HPDE6-E6E7 (cell line): ENCODE measurements around the gene PTP4A1.
"Not testable (repeated sequence)": the region's sequence is repeated elsewhere in the genome, so short reads cannot be mapped to it uniquely, and the experiment has no call there.

Source experiments
- DNase-seq: peaks from one replicate; pipeline ENCODE4 v3.0.0; 2011; ENCODE audit warnings: missing footprints; ENCODE audit errors: extremely low spot score

The PTP4A1 gene

DNA sequence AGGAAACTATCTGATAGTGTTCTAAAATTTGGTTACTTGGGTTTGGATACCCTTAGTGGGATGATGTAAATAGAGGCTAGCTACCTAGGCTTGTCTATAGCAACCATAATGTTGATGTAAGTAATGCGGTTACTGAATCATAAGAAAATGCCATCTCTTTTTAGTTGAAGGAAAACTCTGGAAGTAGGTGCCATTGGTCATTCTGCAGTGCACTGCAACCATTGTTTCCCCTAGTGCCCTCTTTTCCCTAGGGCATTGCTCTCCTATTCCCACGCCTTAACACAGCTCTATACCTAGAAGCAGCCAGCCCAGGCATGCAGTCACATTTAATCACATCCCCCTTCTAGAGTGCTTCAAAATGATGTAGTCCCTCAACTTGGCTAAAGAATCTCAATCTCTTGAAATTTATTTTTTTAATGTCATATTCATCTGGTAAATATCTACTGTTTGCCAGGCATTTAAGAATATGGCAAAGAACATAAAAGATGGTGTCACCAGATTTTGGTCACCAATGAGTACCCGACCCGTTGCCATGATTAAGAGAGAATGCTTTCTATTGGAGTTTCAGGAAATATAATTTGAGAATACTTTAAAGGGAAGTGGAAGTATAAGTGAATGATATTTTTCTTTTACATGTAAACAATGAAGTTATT lies 10.4 kb downstream of the PTP4A1 start:
- no peak for DNase-seq

DNA sequence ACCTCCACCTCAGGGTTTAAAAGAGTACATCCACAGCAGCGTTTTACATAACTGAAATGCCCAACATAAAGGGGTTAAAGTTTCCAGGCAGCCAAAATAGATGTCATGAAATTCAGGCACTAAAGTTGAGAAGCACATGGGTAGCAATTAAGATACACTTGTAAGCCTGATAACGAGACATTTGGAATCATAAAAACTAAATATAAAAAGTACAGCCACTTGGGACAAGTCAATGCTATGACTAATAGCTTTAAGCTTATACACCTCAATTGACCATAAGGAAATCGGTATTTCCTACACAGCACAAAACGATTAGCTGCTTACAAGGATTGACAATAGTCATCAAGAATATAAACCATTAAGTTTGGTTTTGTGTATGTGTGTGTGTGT lies 11.8 kb downstream of the PTP4A1 start:
- no peak for DNase-seq

DNA sequence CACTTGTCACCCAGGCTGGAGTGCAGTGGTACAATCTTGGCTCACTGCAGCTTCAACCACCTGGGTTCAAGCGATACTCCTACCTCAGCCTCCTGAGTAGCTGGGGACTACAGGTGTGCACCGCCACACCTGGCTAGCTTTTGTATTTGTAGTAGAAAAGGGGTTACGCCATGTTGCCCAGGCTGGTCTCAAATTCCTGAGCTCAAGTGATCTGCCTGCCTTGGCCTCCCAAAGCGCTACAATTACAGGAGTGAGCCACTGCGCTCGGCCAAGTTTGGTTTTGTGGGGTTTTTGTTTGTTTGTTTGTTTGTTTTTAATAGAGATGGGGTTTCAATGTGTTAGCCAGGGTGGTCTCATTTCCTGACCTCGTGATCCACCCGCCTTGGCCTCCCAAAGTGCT lies 12.3 kb downstream of the PTP4A1 start:
- DNase-seq, result no peak

DNA sequence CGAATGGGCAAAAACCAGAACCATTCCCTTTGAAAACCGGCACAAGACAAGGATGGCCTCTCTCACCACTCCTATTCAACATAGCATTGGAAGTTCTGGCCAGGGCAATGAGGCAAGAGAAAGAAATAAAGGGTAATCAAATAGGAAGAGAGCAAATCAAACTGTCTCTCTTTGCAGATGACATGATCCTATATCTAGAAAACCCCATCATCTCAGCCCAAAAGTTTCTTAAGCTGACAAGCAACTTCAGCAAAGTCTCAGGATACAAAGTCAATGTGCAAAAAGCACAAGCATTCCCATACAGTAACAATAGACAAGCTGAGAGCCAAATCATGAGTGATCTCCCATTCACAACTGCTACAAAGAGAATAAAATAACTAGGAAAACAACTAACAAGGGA lies 13.4 kb downstream of the PTP4A1 start:
- not testable (repeated sequence) for DNase-seq

DNA sequence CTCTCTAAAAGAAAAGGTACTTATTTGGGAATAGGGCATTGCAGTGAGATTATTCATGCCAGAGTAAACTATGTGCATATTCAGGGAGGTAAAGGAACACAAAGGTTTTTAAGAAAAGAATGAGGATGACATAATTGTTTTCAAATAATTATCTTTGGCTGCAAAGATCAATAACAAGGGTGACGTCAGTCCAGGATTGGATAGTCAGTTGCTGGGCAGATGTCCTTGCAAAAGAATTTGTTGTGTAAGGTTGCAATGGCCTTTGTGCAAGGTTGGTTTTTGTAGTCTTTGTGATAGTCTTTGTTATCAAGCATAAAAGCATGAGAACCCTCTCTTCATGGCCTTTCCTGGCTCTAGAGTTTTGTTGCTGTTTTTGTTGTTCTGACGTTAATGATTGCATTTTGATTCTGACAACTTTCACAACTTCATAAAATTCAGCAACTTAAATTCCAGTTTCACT lies 17.7 kb downstream of the PTP4A1 start:
- no peak for DNase-seq

DNA sequence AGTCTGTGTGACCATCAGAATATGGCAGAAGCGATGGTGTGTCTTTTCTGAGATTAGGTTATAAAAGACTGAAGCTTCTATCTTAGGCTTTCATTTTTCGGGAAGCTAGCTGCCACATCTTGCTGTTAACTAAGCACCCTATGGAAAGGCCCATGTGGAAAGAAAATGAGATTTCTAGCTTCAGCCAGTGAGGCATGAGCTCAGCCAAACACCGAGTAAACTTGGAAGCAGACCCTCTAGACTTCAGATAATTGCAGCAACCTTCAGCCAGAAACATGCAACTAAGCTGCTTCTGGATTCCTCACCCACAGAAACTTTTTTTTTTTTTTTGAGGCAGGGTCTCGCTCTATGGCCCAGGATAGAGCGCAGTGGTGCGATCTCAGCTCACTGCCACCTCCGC lies 20.6 kb downstream of the PTP4A1 start:
- no peak for DNase-seq

DNA sequence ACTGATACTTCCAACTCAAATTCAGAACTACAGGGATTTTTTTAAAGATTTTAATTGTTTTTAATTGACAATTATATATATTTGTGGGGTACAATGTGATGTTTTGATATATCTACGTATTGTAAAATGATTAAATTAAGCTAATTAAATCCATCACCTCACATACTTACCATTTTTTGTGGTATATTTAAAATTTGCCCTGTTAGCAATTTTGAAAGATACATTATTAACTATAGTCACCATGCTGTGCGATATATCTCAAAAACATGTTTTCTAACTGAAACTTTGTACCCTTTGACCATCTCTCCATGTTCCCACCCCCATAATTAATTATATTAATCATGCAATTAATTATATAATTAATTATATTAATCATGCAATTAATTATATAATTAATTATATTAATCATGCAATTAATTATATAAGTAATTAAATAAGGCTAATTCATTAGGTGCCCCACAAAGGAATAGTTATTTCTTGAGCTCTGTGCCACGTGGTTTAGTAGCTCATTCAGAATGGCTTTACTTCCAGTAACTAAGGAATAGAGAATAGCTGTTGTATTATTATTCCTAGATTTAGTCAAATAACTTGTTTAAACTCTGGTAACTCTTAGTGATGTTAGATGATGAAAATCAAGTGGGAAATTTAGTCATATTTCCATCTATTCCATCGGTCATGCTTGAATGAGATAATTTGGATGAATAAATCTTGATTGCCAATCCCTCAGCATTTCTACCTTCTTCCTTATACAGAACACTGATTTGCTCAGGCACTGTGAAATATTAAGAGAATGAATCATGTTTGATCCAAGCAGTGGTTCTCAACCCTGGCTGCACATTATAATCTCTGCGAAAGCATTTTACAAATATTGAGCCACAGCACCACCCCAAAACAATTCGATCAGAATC lies 25.1 kb downstream of the PTP4A1 start:
- DNase-seq, result no peak

DNA sequence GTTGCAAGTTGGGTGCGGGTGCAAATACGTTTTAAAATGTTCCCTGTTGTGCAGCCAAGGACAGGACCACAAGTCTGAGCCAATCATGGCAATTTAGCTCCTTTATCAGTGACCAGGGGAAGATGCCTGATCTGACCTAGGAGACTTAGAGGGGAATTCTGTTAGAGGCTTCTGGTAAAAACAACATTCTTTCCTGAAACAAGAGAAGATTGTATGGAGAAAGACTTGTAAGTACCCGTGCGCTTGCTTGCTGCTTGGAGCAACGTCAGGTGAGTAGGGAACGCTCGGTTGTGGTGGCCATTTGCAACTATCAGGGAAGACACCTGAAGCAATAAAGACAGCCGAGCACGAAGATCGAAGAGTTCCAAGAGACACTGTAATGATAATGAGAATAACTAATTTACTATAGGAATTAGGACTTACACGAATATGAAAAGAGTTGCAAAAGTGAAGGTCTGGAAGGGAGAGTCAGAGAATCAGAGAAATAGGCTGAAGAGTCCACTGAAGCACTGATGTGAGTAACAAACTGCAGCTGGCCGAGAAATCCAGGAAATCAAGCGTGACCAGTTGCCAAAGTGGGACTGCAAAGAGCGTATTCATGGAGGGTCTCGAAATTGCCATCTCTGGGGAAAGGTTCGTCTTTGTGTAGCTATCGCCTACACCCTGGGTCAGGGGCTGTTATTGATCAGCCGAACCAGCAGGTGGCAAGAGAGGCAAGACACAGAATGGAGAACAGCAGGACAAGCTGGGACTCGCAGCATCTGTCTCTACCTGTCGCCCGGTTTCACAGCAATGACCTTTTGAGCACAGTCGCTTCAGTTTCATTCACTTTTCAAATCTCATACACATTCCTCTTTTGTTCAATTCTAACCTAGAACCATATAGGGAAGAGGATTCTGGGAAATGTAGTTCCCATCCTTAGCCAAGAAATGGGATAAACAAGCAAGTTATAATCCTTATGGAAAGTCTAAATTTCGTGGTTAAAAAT lies 26.1 kb downstream of the PTP4A1 start:
- peak; percentile 69 for DNase-seq

DNA sequence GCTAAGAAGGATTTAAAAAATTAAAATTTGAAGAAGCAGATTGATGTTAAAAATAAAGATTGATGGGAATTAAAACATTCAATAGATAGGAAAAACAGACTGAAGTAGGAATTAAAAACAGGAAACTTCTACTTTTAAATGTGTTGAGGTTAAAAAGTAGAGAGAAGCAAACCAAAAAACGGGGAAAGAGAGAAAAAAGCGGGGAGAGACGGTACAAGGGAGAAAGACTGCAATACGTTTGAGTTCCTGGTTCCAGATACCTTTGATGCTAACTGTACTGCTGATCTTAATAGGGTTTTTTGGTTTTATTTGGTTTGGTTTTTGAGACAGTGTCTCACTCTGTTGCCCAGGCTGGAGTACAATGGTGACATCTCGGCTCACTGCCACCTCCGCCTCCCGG lies 27.0 kb downstream of the PTP4A1 start:
- DNase-seq, result no peak

DNA sequence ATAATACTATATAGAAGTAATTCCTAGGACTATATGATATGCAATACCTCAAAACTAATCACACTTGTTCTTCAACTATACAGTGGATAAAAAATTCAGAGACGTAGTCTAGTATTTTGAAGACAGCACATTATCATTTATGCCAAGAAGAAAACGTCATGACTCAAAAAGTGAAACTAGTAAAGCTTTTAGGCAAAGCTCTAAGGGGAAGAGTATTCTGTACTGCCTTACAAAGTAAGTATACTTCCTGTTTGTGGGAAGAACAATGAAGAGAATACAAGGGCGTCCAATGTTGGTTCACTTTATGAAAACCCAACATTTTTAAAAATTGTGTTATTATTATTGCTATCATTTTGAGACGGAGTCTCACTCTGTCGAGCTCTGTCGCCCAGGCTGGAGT lies 27.9 kb downstream of the PTP4A1 start:
- no peak for DNase-seq

DNA sequence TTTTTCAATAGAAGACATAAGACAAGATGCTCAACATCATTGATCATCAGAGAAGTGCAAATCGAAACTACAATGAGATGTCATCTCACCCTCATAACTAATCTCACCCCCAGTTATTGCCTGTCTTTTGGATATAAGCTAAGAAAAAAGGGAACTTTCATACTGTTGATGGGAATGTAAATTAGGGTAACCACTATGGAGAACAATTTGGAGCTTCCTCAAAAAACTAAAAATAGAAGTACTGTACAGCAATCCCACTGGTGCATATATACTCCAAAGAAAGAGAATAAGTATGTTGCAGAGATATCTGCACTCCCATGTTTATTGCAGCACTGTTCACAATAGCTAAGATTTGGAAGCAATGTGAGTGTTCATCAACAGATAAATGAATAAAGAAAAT lies 37.0 kb downstream of the PTP4A1 start:
- no peak for DNase-seq

DNA sequence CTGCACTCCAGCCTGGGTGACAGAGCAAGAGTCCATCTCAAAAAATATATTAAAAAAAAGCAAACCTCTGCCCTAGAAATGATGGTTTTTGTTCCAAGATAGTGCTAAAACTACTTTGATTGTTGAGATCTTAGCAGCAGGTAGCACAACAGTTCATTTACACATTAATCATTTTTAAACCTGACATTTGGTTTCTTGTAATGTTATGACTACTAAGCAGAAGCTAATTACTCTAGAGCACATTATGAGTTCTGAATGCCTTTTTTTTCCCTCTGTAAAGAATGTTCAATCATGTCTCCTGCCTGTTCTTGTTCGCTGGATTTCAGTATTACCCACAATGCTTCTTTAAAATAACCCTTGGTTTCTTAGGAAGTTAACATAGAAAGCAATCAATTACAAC lies 38.7 kb downstream of the PTP4A1 start:
- no peak for DNase-seq

DNA sequence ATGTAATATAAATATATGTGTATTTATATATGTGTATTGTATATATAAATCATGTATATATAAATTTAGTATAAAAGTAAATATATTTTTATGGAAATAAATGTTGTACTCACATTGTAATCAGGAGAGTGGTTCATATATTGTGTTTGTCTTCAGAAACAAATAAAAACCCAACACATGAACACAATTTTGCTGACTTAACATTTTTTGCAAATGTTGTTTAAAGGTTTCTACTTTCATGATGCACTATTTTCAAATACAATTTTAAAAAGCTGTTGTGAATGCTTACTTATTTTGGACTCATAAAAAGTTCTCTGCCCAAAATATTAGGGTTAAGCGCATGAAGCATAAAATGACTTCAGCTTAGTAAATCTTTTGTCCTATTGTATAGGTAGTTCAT lies 39.3 kb downstream of the PTP4A1 start:
- DNase-seq, result no peak

DNA sequence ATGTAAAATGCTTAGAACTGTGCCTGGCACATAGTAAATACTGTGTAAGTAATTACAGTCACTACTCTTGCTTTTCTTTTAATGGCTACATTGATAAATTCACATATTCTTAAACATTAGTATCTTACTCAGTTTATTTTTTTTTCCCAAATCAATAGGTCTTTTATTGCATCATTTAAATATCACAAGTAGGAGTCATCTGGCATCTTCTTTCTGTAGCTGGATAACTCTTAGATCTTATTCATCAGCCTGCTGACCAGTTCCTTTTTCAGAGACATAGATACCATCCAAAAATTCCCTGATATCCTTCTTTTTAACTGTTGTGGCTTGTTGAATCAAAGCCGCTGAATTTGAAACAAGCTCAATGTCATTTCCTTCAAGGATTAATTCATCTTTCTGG lies 43.3 kb downstream of the PTP4A1 start:
- DNase-seq, result no peak
